ENCODE results near the gene CRIM1.

The CRIM1 gene

DNA sequence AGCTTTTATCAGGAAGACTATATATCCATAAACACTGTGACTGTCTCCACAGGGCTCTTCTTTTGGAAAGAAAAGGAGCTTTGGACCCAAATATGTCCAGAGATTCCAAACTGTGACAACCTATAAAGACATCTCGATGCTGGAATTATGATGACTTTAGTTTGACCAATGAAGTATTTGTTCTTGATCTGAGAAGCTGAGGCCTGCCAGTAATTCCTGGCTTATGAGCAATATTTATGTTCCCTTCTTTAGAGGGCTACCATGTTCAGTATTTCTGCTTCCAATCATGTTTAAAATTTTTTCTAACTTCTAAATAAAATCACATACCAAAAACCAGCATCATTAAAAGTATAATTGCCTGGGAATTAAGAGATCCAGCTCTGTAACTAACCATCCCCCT, 201.3 kb downstream of the CRIM1 start:
- no peak for DNase-seq (ENCODE audit: low read depth)

DNA sequence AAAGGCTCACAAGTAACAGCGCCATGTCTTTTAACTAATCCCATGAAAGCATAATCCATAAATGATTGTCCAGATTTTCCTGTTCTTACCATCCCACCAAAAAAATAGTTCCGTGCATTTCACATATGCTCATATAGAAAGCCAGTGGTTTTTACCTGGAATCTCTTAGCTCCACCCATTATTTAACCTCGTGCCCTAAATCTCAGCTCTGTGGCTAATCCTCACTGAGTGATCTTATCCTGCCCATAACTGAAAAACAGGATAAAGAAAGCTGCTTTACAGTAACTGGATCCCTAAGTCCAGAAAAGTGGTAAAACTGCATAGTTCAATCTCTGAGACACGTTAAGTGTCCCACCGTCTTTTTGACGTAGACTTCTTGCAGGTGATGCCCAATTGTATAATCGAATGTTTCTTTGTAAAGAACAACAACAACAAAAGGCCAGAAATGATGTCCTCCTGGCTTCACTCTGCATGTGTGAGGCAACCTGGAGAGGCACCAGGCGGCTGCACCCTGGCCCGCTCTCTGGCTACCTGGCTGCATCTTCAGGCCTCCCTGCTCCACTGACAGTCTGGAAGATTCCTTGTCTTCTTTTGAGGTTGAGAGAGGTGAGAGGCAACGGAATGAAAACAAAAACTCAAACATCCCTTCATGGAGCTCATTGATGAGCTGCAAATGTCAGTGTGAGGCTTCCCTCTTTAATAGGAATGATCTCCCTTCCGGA, 203.8 kb downstream of the CRIM1 start:
- DNase-seq (ENCODE audit: low read depth): no peak

DNA sequence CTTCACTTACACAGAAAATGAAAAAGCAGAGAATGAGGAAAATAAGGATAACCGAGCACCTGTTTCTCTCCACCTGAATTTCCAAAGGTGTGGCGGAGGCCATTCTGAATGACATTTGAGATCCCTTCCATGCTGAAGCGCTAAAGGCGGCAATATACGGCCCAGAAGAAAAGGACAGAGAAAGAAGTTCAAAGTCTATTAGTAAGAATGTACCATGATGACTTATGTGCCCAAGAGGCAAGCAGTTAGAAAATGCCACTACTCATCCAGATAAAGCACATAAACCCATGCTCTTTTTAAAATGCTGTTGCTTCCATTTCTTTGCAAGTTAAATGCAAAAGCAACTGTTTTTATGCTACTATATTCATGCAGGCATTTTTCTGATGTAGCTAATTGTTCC, 205.1 kb downstream of the CRIM1 start:
- no peak for DNase-seq (ENCODE audit: low read depth)

DNA sequence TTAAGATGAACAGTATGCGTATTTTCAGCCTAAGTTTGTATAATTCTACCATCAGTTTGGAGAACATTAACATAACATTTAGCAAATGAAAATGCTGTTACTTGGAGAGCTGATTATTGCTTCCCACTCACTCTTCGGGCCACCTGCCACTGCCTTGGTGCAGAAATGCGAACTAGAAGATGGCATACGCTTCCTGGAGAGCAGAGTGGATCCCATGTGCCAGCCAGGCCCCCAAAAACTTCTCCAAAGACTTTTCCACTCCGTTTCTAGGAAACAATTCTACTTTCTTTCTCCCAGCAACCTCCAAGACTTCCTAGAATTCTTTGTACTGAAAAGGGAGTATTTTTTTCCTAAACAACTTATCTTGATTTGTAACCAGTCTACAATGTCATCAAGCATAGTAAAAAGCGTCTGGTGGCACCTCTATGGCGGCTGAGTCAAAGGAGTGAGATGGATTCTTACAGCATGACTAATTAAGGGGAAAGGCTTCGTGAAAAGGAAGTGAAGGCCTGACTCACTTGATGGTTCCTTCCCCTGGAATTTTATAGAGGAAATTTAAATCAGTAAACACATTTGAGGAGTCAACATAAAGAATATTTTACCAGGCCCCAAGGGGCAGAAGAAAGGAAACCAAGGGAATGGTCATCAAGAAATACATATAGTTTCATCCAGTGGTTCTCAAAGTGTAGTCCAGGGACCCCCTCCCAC, 205.8 kb downstream of the CRIM1 start:
- DNase-seq (ENCODE audit: low read depth): peak; percentile 77

DNA sequence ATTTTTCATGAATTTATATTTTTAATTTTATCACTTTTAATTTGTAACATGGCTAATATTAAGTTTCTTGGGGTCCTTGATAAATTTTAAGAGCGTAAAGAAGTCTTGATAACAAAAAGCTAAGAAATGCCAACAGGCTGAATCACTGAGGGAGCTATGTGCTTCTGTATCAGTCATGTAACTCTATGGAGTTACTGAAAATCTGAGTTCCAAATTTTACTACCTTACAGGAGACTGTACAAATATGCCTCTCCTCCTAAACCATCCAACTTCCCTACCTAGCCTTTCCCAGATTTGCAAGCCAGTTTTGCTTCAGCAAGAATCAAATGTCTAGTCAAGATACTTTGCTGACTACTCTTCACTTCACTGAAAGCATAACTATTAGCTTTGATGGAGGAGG, 206.7 kb downstream of the CRIM1 start:
- DNase-seq (ENCODE audit: low read depth): no peak

DNA sequence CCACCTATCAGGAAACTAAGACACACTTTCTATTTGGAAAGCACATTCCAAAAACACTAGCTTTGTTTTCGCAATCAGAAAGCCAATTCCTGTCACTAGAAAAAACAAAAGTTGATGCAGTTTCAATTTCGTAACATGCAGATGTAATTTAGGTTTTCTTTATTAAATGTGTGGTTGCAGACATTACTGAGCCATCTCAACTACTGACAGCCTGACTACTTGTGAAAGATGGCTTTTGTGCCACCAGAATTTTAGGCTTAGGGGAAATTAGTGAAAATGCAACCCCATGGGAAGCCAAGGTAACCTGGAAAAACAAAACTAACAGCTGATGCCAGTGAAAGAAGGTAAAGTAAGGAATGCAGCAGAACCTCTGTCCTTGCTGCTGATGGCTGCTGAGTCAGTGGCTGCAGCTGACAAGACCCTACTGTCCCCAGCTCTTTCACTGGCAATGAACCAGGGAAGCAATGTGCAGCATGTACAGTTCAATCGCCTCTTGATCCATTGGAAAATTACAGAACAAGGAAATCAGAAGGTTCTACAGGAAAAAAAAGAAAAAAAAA, 207.5 kb downstream of the CRIM1 start:
- no peak for DNase-seq (ENCODE audit: low read depth)

DNA sequence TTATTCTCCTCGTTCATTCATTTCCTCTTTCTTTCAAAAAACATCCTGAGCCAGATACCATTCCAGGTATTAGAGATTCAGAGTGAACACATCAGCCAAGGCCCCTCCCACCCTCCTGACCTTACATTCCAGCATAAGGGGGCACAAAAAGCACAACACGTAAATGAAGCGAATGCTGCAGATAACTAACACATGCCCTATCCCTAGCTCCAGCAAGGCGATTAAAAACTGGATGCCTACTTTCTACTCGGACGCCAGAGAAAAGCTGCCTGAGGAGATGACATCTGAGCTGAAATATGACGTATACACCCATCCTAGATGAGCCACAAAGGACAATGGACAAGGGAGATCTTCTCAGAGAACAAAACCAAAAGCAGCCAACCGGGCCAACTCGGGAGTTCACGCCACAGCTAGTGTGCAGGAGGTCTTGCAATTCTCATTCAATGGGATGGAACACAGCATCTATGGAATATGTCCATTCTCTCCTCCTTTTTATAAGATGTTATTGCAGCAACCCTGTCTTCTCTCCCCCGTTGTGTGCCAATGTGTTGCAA, 208.9 kb downstream of the CRIM1 start:
- no peak for DNase-seq (ENCODE audit: low read depth)

DNA sequence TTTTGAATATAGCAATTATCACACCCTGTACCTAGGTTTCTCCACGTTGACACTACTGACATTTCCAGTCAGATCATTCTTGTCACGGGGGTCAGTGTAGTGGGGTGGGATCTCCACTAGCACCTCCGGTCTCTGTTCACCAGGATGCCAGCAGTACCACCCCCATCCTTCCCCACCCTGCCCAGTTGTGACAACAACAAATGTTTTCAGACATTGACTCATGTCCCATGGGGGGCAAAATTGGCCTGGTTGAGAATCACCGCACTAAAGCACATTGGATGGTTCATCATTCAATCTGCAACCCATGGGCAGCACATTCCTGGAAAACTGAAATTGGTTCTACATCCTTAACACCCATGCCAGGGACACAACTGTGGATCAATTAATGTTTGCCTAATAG, 210.1 kb downstream of the CRIM1 start:
- no peak for DNase-seq (ENCODE audit: low read depth)

DNA sequence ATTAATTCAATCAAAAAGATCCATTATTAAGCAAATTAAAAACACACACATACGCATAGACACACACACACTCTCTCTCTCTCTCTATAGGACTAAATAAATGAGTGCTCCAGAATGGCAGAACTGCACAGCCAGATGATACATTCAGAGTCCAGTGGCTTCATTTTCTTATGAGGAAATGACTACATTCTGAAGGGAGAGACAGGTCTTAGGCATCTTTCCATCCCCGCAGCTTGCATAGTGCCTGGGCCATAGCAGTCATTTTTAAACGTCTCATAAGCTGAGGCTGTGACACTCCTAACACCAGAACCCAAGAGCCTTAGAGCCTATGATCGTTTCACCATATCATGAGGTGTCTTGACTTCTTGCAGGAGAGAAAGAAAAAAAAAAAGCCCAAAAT, 211.3 kb downstream of the CRIM1 start:
- no peak for DNase-seq (ENCODE audit: low read depth)

DNA sequence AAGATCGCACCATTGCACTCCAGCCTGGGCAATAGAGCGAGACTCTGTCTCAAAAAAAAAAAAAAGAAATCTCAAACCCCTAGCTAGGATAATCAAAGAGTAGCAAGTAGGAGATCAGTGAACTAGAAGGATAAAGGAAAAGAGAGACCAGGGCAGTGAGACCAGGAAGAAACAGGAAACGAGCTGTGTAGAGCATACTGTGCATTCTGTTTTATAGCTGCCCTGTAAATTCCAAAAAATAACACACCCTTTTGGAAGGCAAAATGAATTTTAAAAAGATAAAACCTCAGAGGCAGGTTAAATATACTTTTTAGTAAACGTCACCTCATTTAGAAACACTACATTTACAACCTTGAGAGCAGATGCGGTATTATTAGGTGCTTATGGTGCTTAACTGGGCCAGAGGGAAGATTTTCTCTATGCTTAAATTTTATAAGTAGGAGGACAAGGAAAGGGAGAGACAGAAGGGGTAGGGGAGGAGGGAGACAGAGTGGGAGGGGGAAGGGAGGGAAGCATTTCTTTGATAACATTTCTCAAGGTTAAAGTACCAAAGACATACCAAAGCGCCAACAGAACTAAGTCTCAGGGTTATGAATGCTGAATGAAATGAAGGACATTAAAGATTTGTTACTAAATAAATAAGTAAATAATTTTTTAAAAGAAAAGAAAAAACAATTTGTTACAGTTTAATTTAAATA, 212.3 kb downstream of the CRIM1 start:
- DNase-seq (ENCODE audit: low read depth): no peak

DNA sequence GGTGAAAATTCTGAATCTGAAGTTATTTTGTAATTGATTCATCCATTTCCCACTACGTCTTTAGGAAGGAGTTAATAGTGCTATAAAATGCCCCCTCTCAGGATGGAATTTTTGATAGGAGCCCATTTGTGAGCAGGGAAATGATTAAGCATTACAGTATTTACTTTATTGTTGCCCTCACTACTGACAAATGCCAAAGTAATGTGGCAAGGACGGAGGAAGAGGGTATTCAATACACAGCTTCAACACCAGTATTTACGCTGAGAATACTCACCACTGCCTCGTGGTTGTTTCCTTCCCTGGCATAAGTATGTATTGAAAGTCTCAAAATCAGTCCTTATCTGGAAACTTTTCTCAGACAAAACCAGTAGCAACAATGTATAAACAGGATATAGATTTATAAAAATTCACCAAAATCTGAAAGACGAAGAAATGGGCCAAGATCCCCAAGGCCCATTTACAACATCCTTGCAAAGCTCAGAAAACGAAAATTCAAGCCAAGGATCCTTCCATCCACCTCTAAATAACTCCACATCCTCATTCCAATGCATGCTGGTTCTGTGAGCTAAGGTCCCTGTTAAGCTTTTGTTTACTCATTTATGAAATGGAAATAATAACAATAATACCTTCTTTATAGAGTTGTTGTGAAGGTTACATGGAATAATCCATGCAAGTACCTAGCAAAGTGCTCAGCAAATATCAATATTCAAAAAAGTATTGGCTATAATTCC, 213.1 kb downstream of the CRIM1 start:
- DNase-seq (ENCODE audit: low read depth): no peak

DNA sequence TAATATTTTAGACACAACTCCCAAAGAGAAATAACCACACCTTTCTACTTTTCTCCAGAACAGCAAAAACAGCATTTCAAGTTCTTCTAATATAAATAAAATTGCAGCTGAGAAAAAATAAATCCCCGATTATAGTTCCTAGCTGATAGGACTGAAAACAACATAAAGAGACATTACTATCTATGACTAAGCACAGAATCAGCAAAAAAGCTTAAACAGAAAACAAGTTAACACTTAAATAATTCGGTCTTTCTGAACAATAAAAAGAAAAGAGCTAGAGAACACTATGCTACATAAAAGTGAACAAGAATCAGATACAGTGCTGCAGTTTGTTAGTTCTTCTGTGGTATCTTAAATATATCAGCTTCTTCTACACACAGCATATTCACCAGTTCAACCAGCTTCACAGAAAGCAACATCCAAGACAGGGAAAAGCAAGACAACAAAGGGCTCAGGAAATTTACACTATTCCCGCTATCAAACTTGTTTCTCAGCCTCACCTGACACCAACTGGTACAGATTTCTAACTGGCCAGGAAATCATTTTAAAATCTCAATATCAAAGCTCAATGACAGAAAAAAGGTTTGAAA, 213.8 kb downstream of the CRIM1 start:
- DNase-seq (ENCODE audit: low read depth): no peak

DNA sequence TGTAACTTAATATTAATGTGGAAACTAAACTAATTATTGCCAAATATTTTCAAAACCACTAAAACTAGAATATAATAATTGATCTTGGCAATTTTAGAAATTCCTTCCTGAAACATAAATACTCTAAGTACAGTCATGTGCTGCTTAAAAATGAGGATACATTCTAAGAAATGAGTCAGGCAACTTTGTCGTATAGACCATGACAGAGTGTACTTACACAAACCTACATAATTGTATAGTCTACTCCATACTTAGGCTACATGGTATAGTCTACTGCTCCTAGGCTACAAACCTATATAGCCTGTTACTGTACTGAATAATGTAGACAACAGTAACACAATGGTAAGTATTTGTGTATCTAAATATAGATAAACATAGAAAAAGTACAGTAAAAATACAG, 214.8 kb downstream of the CRIM1 start:
- DNase-seq (ENCODE audit: low read depth): no peak

DNA sequence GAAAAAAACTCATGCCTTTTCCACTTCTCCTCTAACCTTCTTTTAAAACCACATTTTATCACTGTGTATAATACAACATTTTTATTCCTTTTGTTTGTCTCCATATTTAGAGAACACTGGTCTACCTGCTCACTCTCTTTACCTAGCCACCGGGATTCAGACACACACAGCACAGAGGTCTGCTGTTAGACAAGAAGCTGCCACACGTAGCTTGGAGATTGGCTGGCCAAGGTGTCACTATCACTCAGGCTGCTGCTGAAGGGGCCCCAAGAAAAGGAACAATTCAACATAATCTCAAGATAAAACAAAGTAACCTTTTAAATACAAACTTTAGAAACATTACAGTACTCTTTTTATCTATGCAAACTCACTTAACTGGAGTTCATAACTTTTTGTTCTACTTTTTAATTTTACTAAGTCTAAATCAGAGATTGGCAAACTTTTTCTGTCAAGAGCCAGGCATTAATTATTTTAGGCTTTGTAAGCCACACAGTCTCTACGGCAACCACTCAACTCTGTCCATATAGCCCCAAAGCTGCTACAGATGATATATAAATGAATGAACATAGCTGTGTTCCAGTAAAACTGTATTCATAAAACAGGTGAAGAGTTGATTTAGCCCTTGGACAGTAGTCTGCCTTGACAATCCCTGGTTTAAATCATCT, 216.6 kb downstream of the CRIM1 start:
- no peak for DNase-seq (ENCODE audit: low read depth)

DNA sequence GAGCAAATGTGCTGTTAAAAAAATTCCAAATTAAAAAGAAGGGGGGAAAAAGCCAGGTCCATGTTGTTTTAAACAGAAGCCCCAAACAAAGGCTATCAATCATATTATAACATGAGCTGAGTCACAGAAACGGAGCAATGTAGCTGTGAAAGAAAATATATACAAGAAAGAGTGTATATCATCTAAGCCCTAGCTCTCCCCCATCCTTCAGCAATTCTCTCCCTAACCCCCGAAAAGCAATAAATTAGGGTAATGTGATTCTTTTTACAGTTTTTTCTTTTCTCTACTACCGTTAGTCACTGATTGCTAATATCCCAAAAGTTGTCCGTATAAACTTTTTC, 217.1 kb downstream of the CRIM1 start:
- DNase-seq (ENCODE audit: low read depth): no peak

DNA sequence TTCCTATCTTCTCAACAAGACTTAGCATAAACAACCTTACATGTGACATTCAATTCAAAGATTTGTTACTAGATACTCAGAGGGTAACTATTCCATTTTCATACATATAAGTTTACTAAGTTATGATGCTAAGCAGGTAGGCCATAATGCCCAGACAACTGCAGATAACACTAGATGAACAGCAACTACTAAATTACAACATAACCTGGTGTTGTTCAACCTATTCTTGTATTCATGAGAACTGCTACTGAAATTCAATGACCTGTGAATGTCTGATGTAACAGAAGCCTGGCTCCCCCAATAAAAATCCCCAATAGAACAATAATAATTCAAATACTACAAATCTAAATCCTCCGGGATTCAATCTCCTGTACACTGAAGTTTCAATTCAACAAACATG, 217.6 kb downstream of the CRIM1 start:
- DNase-seq (ENCODE audit: low read depth): no peak

DNA sequence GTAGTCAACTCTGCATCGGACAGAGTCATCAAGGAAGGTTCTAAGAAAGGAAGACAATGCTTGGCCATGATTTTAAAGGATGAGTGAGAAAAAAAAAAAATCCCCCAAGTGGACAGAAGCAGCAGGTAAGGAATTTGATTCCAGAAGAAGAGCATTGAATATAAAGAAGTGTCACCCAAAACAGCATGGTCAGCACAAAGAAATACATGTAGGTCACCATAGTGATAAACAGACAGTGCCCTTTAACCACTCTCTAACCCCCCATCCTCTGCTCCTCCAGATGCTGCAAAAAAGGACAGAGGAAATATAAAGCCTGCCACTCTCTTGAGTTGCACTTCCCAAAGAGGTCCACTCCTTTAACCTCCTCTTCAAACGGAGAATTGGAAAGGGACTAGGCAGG, 219.0 kb downstream of the CRIM1 start:
- no peak for DNase-seq (ENCODE audit: low read depth)

DNA sequence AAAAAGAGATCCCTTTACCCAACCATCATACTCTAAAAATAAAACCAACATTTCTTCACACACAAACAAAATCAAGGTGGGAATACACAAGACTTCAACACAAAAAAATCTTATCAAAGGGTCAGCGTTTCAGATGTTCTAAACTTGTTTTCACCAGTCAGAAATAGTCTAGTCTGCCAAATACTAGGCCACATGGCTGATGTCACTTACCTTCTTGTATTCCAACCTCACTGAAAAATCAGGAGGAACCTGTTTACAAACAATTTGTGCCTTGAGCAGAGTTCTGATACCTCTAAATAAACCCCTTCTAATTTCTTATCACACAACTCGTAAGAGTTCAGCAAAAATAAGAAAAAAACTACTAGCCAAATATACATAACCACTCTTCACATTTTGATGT, 222.3 kb downstream of the CRIM1 start:
- DNase-seq (ENCODE audit: low read depth): no peak

DNA sequence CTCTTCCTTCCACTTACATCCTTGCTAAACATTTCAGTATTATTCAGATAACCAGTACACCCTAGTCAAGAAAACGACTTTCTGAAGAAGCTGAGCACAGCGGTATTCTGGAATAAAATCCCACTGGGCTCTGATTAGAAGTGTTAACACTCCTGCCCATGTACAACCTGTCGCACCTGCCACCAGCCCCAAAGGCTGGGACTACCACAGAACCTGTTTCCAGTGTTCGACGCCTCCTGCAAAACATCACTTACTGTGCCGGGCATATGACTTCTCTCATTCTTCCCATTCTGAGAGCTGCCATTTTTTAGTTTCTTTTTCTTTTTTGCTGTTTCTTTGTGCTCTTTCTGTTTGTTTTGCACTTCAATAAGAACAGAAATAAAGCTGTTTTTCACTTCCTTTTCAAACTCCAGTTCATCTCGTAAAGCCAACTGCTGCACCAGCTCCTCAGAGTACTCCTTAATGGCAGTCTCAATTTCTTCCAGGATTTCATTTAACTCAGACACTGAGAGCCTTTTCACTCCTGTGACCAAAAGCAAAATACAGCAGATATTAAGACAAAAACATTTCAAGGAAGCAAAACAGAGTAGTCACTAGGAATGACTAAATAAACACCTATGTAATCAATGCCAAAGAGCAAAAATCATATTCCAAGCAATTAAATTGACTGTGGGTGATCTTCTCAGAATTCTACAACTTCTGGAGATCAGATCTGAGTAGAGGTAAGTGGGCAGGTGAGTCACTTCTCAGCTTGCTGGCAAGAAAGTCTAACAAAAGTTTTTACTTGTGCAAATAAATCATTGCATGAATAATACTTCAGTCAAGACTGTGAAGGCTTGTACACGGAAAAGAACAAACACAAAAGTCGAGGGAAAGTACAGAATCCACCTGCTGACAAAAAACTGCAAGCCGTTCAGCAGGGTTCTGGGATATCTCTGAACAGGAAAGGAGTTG, 223.0 kb downstream of the CRIM1 start:
- no peak for DNase-seq (ENCODE audit: low read depth)

DNA sequence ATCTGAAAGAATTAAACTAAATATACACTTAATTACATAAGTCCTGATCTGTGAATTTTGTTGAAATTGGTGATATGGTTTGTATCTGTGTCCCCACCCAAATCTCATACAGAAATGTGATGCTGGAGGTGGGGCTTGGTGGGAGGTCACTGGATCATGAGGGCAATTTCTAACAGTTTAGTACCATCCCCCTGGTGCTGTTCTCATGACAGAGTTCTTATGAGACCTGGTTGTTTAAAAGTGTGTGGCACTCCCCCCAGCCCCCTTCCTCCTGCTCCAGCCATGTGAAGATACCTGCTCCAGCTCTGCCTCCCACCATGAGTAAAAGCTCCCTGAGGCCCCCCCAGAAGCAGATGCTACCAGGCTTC, 223.7 kb downstream of the CRIM1 start:
- no peak for DNase-seq (ENCODE audit: low read depth)
